H9 (cell line): ENCODE measurements around the gene JAG2. TPM values are rescaled to one million over a fixed set of nuclear protein-coding genes. Genes with fewer than 3 reads are reported as not detected.

Experiments used
- DNase-seq: peaks from one replicate; pipeline ENCODE4 v3.0.0-alpha.2; 2017
- H2AFZ ChIP-seq: one replicate; pipeline ENCODE4 v1.6.1; 2013; ENCODE audit warnings: mild to moderate bottlenecking, low read length, control low read depth, moderate library complexity
- H2AK5ac ChIP-seq: 2 replicates; pipeline ENCODE4 v1.6.1; 2013; ENCODE audit warnings: low read length, control low read depth, mixed read lengths; ENCODE audit not compliant: insufficient read length
- H2BK120ac ChIP-seq: one replicate; pipeline ENCODE4 v1.6.1; 2013; ENCODE audit warnings: low read depth, mild to moderate bottlenecking, low read length, control low read depth, inconsistent platforms; ENCODE audit not compliant: poor library complexity, severe bottlenecking
- H2BK12ac ChIP-seq: 2 replicates; pipeline ENCODE4 v1.6.1; 2013; ENCODE audit warnings: low read length, control low read depth, mixed read lengths, low read depth; ENCODE audit not compliant: insufficient read length
- H2BK15ac ChIP-seq: 2 replicates; pipeline ENCODE4 v1.6.1; 2013; ENCODE audit warnings: low read depth, low read length, control low read depth
- H2BK20ac ChIP-seq: one replicate; pipeline ENCODE4 v1.6.1; 2013; ENCODE audit warnings: low read depth, mild to moderate bottlenecking, low read length, control low read depth, inconsistent platforms; ENCODE audit not compliant: poor library complexity, severe bottlenecking
- H2BK5ac ChIP-seq: 2 replicates; pipeline ENCODE4 v1.6.1; 2013; ENCODE audit warnings: low read length, control low read depth, mixed read lengths; ENCODE audit not compliant: insufficient read length
- H3K14ac ChIP-seq: 2 replicates; pipeline ENCODE4 v1.6.1; 2013; ENCODE audit warnings: low read length, control low read depth; ENCODE audit not compliant: insufficient read depth
- H3K18ac ChIP-seq: 2 replicates; pipeline ENCODE4 v1.6.1; 2013; ENCODE audit warnings: low read depth, mild to moderate bottlenecking, mixed read lengths, low read length, control low read depth; ENCODE audit not compliant: insufficient read length
- H3K23ac ChIP-seq: 2 replicates; pipeline ENCODE4 v1.6.1; 2013; ENCODE audit warnings: low read length, control low read depth, mixed read lengths, low read depth; ENCODE audit not compliant: insufficient read length
- H3K23me2 ChIP-seq: 2 replicates; pipeline ENCODE4 v1.6.1; 2013; ENCODE audit warnings: low read depth, mild to moderate bottlenecking, mixed read lengths, low read length, control low read depth; ENCODE audit not compliant: insufficient read length, poor library complexity, severe bottlenecking
- H3K27ac ChIP-seq: 2 replicates; pipeline ENCODE4 v1.5.1; 2013; ENCODE audit warnings: low read length, control low read depth, mixed read lengths, low read depth; ENCODE audit not compliant: insufficient read length
- H3K27me3 ChIP-seq: 2 replicates; pipeline ENCODE4 v1.6.1; 2013; ENCODE audit warnings: low read length, control low read depth, inconsistent platforms; ENCODE audit not compliant: insufficient read depth
- H3K4ac ChIP-seq: 2 replicates; pipeline ENCODE4 v1.6.1; 2013; ENCODE audit warnings: low read depth, mild to moderate bottlenecking, control low read depth, inconsistent platforms, low read length, moderate library complexity
- H3K4me1 ChIP-seq: 2 replicates; pipeline ENCODE4 v1.6.1; 2013; ENCODE audit warnings: low read length, control low read depth, inconsistent platforms; ENCODE audit not compliant: insufficient read depth
- H3K4me2 ChIP-seq: 2 replicates; pipeline ENCODE4 v1.6.1; 2013; ENCODE audit warnings: low read length, control low read depth, mixed read lengths; ENCODE audit not compliant: insufficient read length, insufficient read depth
- H3K56ac ChIP-seq: 2 replicates; pipeline ENCODE4 v1.6.1; 2013; ENCODE audit warnings: low read depth, mild to moderate bottlenecking, mixed read lengths, low read length, control low read depth; ENCODE audit not compliant: insufficient read length
- H3K79me1 ChIP-seq: 2 replicates; pipeline ENCODE4 v1.6.1; 2013; ENCODE audit warnings: low read depth, mild to moderate bottlenecking, moderate library complexity, low read length, control low read depth, inconsistent platforms; ENCODE audit not compliant: insufficient read depth, poor library complexity, severe bottlenecking
- H3K79me2 ChIP-seq: 2 replicates; pipeline ENCODE4 v1.6.1; 2013; ENCODE audit warnings: low read length, control low read depth, inconsistent platforms; ENCODE audit not compliant: insufficient read depth
- H3K9ac ChIP-seq: 2 replicates; pipeline ENCODE4 v1.6.1; 2013; ENCODE audit warnings: low read length, control low read depth, mixed read lengths; ENCODE audit not compliant: insufficient read length; ENCODE audit errors: extremely low read depth
- H3K9me3 ChIP-seq: one replicate; pipeline ENCODE4 v1.6.1; 2013; ENCODE audit warnings: low read depth, low read length, inconsistent platforms; ENCODE audit not compliant: control insufficient read depth
- H3T11ph ChIP-seq: one replicate; pipeline ENCODE4 v1.6.1; 2013; ENCODE audit warnings: mild to moderate bottlenecking, low read length, control low read depth, inconsistent platforms
- H4K20me1 ChIP-seq: one replicate; pipeline ENCODE4 v1.6.1; 2013; ENCODE audit not compliant: control insufficient read depth, insufficient read length, insufficient read depth
- H4K5ac ChIP-seq: 2 replicates; pipeline ENCODE4 v1.6.1; 2013; ENCODE audit warnings: low read depth, mild to moderate bottlenecking, mixed read lengths, low read length, control low read depth; ENCODE audit not compliant: insufficient read length
- H4K8ac ChIP-seq: replicated peaks from 2 replicates; pipeline ENCODE4 v1.6.1; 2013; ENCODE audit warnings: low read length, control low read depth, mixed read lengths, low read depth; ENCODE audit not compliant: insufficient read length
- H4K91ac ChIP-seq: 2 replicates; pipeline ENCODE4 v1.6.1; 2013; ENCODE audit warnings: low read depth, mild to moderate bottlenecking, moderate library complexity, mixed read lengths, low read length, control low read depth; ENCODE audit not compliant: insufficient read length
- H3K27ac Mint-ChIP-seq, 3 experiments: 2 replicates in 2 of 3; 3 replicates in 1 of 3; pipeline ENCODE4 v1.8.0; 2020 to 2021; ENCODE audit warnings: mixed read lengths in 3 of 3, mild to moderate bottlenecking in 1 of 3, moderate library complexity in 1 of 3
- H3K27me3 Mint-ChIP-seq: 2 replicates; pipeline ENCODE4 v1.8.0; 2021; ENCODE audit warnings: low read depth, mild to moderate bottlenecking, moderate library complexity, mixed read lengths
- H3K36me3 Mint-ChIP-seq, 3 experiments: 2 replicates in 2 of 3; 3 replicates in 1 of 3; pipeline ENCODE4 v1.8.0; 2020 to 2021; ENCODE audit warnings: low read depth in 3 of 3, mixed read lengths in 3 of 3; ENCODE audit not compliant: insufficient read depth in 1 of 3
- H3K4me1 Mint-ChIP-seq, 2 experiments: 2 replicates each; pipeline ENCODE4 v1.8.0; 2020; ENCODE audit warnings: mixed read lengths in 2 of 2
- H3K4me3 Mint-ChIP-seq, 2 experiments: 2 replicates in 1 of 2; 3 replicates in 1 of 2; pipeline ENCODE4 v1.8.0; 2020 to 2021; ENCODE audit warnings: mild to moderate bottlenecking in 2 of 2, mixed read lengths in 2 of 2, moderate library complexity in 1 of 2
- H3K9me3 Mint-ChIP-seq, 2 experiments: 2 replicates in 1 of 2; 3 replicates in 1 of 2; pipeline ENCODE4 v1.8.0; 2020; ENCODE audit warnings: mild to moderate bottlenecking in 2 of 2, mixed read lengths in 2 of 2, moderate library complexity in 1 of 2
- WGBS: extraction: QIAGEN DNeasy Blood & Tissue Kit; methylation state at CpG from one replicate; pipeline ENCODE4 v1.1.7; 2013; ENCODE audit warnings: missing lambda C conversion rate, low lambda C conversion rate, mixed read lengths; ENCODE audit not compliant: insufficient read length; ENCODE audit errors: extremely low coverage; 5-methylcytosine and 5-hydroxymethylcytosine counted together
- total RNA-seq: library from RNA; stranded (reverse); gene quantifications from 2 replicates; pipeline ENCODE4 v1.2.1, GENCODE V29; 2021
- TF ChIP-seq, protein P1 (sequence below): fragments of 200-600 bp; sonication (generic); conservative IDR thresholded peaks from 3 replicates; pipeline ENCODE4 v1.8.0; 2021; ENCODE audit warnings: antibody characterized with exemption, mild to moderate bottlenecking

The JAG2 gene
- total RNA-seq, 1 experiment from 2014 or later, result 11.4 TPM

GRCh38 chr14:105206873-105207272 is 38.3 kb upstream of the JAG2 start:
- TF ChIP-seq, protein P1, sequence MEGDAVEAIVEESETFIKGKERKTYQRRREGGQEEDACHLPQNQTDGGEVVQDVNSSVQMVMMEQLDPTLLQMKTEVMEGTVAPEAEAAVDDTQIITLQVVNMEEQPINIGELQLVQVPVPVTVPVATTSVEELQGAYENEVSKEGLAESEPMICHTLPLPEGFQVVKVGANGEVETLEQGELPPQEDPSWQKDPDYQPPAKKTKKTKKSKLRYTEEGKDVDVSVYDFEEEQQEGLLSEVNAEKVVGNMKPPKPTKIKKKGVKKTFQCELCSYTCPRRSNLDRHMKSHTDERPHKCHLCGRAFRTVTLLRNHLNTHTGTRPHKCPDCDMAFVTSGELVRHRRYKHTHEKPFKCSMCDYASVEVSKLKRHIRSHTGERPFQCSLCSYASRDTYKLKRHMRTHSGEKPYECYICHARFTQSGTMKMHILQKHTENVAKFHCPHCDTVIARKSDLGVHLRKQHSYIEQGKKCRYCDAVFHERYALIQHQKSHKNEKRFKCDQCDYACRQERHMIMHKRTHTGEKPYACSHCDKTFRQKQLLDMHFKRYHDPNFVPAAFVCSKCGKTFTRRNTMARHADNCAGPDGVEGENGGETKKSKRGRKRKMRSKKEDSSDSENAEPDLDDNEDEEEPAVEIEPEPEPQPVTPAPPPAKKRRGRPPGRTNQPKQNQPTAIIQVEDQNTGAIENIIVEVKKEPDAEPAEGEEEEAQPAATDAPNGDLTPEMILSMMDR, result no peak
- Histone ChIP-seq H4K8ac (no peak overlapping the region), H3K4ac (no peak overlapping the region), H3K79me1 (no peaks in the 10 kb centered on the region), H2AFZ (no peak overlapping the region), H3K9ac (no peak overlapping the region), H2BK20ac (no peak overlapping the region), H3K27ac (no peak overlapping the region), H3K23me2 (no peaks in the 10 kb centered on the region), H3K4me1 (no peaks in the 10 kb centered on the region), H3K9me3 (no peaks in the 10 kb centered on the region), H3K27me3 (no peaks in the 10 kb centered on the region), H4K20me1 (no peaks in the 10 kb centered on the region), H4K91ac (no peak overlapping the region), H3K56ac (no peak overlapping the region), H2AK5ac (no peak overlapping the region), H2BK5ac (no peak overlapping the region), H3K79me2 (no peaks in the 10 kb centered on the region), H3K18ac (no peak overlapping the region), H2BK12ac (no peak overlapping the region), H2BK15ac (no peak overlapping the region), H3K23ac (no peak overlapping the region), H3K14ac (no peak overlapping the region), H2BK120ac (no peak overlapping the region), H3K4me2 (no peak overlapping the region), H3T11ph (no peak overlapping the region), H4K5ac (no peak overlapping the region)
- Mint-ChIP-seq H3K27me3 (peaks cover 1% of the 10 kb centered on the region; the same call in 1 of the 2 replicates), H3K4me1 (no peaks in the 10 kb centered on the region; a peak in 2 of 4 replicates), H3K4me3 (no peak overlapping the region), H3K36me3 (no peaks in the 10 kb centered on the region; a peak in 1 of 7 replicates), H3K9me3 (no peaks in the 10 kb centered on the region), H3K27ac (no peak overlapping the region)
- no CpG with 5 or more reads among the region's 5 CpGs for WGBS
- no peak for DNase-seq
